GM23338 (cell line): ENCODE results near the gene CSRP2. TPM values are rescaled to one million over a fixed set of nuclear protein-coding genes. Genes with fewer than 3 reads are reported as not detected.

ENCODE experiments used
- ATAC-seq: fragments of 200-7000 bp; cut with Tn5 transposase; 3 replicates; pipeline ENCODE4 v1.9.1; 2020
- DNase-seq: peaks from one replicate; pipeline ENCODE4 v3.0.0-alpha.2; 2015; ENCODE audit warnings: low spot score
- H2AFZ ChIP-seq: fragments of 200-600 bp; sonication (generic); 2 replicates; pipeline ENCODE4 v1.8.0; 2016; ENCODE audit warnings: antibody characterized with exemption, mild to moderate bottlenecking, moderate library complexity
- H3F3A ChIP-seq: fragments of 200-600 bp; sonication (generic); replicated peaks from 2 replicates; pipeline ENCODE4 v1.8.0; 2017; ENCODE audit warnings: antibody characterized with exemption, mixed run types, low read depth
- H3K27ac ChIP-seq: fragments of 200-600 bp; sonication (generic); 2 replicates; pipeline ENCODE4 v1.6.1; 2016; ENCODE audit warnings: low read depth
- H3K27me3 ChIP-seq: fragments of 200-600 bp; sonication (generic); 2 replicates; pipeline ENCODE4 v1.8.0; 2016; ENCODE audit warnings: mild to moderate bottlenecking, mixed run types, moderate library complexity; ENCODE audit not compliant: insufficient read depth
- H3K36me3 ChIP-seq: fragments of 200-600 bp; sonication (generic); 2 replicates; pipeline ENCODE4 v1.8.0; 2016; ENCODE audit warnings: mild to moderate bottlenecking; ENCODE audit not compliant: insufficient read depth
- H3K4me1 ChIP-seq: fragments of 200-600 bp; sonication (generic); 2 replicates; pipeline ENCODE4 v1.8.0; 2016; ENCODE audit warnings: mild to moderate bottlenecking, moderate library complexity; ENCODE audit not compliant: insufficient read depth
- H3K4me2 ChIP-seq: fragments of 200-600 bp; sonication (generic); 2 replicates; pipeline ENCODE4 v1.7.1; 2017; ENCODE audit warnings: mixed run types
- H3K4me3 ChIP-seq: fragments of 200-600 bp; sonication (generic); 2 replicates; pipeline ENCODE4 v1.6.1; 2016; ENCODE audit warnings: mixed run types
- H3K79me2 ChIP-seq: fragments of 200-600 bp; sonication (generic); replicated peaks from 2 replicates; pipeline ENCODE4 v1.8.0; 2017; ENCODE audit warnings: mild to moderate bottlenecking; ENCODE audit not compliant: insufficient read depth
- H3K9me2 ChIP-seq: fragments of 200-600 bp; sonication (generic); 2 replicates; pipeline ENCODE4 v1.8.0; 2017; ENCODE audit not compliant: insufficient read depth
- H4K20me1 ChIP-seq: fragments of 200-600 bp; sonication (generic); replicated peaks from 2 replicates; pipeline ENCODE4 v1.8.0; 2017; ENCODE audit warnings: mild to moderate bottlenecking; ENCODE audit not compliant: insufficient read depth
- H3K27ac Mint-ChIP-seq: 2 replicates; pipeline ENCODE4 v1.8.0; 2020; ENCODE audit warnings: inconsistent platforms, mild to moderate bottlenecking, moderate library complexity, mixed read lengths
- H3K27me3 Mint-ChIP-seq: 3 replicates; pipeline ENCODE4 v1.8.0; 2022; ENCODE audit warnings: low read depth, mild to moderate bottlenecking, moderate library complexity, mixed read lengths, inconsistent platforms; ENCODE audit not compliant: insufficient read depth, poor library complexity
- H3K36me3 Mint-ChIP-seq: 3 replicates; pipeline ENCODE4 v1.8.0; 2021; ENCODE audit warnings: low read depth, mild to moderate bottlenecking, inconsistent platforms, moderate library complexity, mixed read lengths
- H3K4me1 Mint-ChIP-seq: 3 replicates; pipeline ENCODE4 v1.8.0; 2020; ENCODE audit warnings: mild to moderate bottlenecking, inconsistent platforms, mixed read lengths
- H3K4me3 Mint-ChIP-seq: 3 replicates; pipeline ENCODE4 v1.8.0; 2021; ENCODE audit warnings: moderate library complexity, mild to moderate bottlenecking, inconsistent platforms, mixed read lengths
- H3K9me3 Mint-ChIP-seq: 3 replicates; pipeline ENCODE4 v1.8.0; 2020; ENCODE audit warnings: moderate library complexity, mild to moderate bottlenecking, inconsistent platforms, mixed read lengths
- CREB1 ChIP-seq: fragments of 250-450 bp; sonication (Bioruptor Pico); IDR thresholded peaks from 2 replicates; pipeline ENCODE4 v1.5.0; 2020; ENCODE audit warnings: low read depth, mild to moderate bottlenecking, moderate library complexity
- EZH2 ChIP-seq: fragments of 200-600 bp; sonication (generic); IDR thresholded peaks from one replicate; pipeline ENCODE4 v1.8.0; 2017; ENCODE audit warnings: antibody characterized with exemption, mild to moderate bottlenecking, low read depth; ENCODE audit not compliant: unreplicated experiment
- EZH2phosphoT487 ChIP-seq: fragments of 200-600 bp; sonication (generic); IDR thresholded peaks from one replicate; pipeline ENCODE4 v1.8.1; 2018; ENCODE audit warnings: antibody characterized with exemption; ENCODE audit not compliant: unreplicated experiment
- NANOG ChIP-seq: IDR thresholded peaks from 2 replicates; pipeline ENCODE4 v1.6.1; 2016; ENCODE audit warnings: antibody characterized with exemption, borderline replicate concordance
- POLR2AphosphoS5 ChIP-seq: IDR thresholded peaks from 2 replicates; pipeline ENCODE4 v1.6.1; 2016; ENCODE audit warnings: antibody characterized with exemption, low read depth
- REST ChIP-seq: IDR thresholded peaks from one replicate; pipeline ENCODE4 v1.6.1; 2018; ENCODE audit warnings: antibody characterized with exemption; ENCODE audit not compliant: unreplicated experiment
- STAT1 ChIP-seq: IDR thresholded peaks from one replicate; pipeline ENCODE4 v1.6.1; 2016; ENCODE audit warnings: antibody characterized with exemption; ENCODE audit not compliant: unreplicated experiment
- ZNF114 ChIP-seq: fragments of 250-450 bp; sonication (Bioruptor Pico); IDR thresholded peaks from 2 replicates; pipeline ENCODE4 v1.5.0; 2020; ENCODE audit warnings: mild to moderate bottlenecking, moderate library complexity
- ZNF331 ChIP-seq: fragments of 250-450 bp; sonication (Bioruptor Pico); IDR thresholded peaks from 2 replicates; pipeline ENCODE4 v1.5.0; 2020; ENCODE audit warnings: low read depth, mild to moderate bottlenecking, moderate library complexity
- polyA plus RNA-seq: library from polyadenylated mRNA; unstranded; fragments of >200 nt; fragmentation: Nextera tagmentation; extraction: Ambion mirVana; gene quantifications from 2 replicates; pipeline ENCODE4 v1.2.1, GENCODE V29; 2016
- total RNA-seq: library from RNA; depleted of rRNA; stranded (reverse); fragments of >200 nt; shearing (Covaris generic); gene quantifications from 2 replicates; pipeline ENCODE4 v1.2.3, GENCODE V29; 2014
- TF ChIP-seq, protein P1 (sequence below): IDR thresholded peaks from 2 replicates; pipeline ENCODE4 v1.6.1; 2016; ENCODE audit warnings: antibody characterized with exemption
- TF ChIP-seq, protein P2 (sequence below): fragments of 250-450 bp; sonication (Bioruptor Pico); IDR thresholded peaks from 2 replicates; pipeline ENCODE4 v1.5.0; 2020; ENCODE audit warnings: mild to moderate bottlenecking, moderate library complexity

CSRP2 gene
- total and polyA plus RNA-seq, 2 experiments from 2014 or later, result 166 to 315 TPM

DNA sequence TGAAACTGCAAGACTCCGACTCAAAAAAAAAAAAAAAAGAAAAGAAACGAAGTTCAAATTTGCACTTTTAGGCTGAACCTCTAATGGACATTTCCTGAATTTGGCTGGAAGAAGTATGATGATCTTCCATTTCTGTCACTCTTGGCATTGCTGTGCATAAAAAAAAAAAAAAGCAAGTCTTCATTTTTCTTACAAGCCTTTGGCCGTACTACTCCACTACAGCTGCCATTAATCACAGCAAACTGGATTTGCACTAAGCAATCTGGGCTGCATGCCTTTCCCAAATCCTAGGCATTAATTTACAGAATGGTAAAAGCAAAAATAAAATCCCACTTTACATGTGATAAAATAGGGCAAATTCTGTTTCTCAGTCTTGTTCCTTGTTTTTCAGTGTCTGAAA is 7.1 kb downstream of the CSRP2 start (continued):
- no peak for TF ChIP-seq STAT1
- no peak for TF ChIP-seq ZNF331 (CRISPR knock-in tag)
- TF ChIP-seq, protein P1, sequence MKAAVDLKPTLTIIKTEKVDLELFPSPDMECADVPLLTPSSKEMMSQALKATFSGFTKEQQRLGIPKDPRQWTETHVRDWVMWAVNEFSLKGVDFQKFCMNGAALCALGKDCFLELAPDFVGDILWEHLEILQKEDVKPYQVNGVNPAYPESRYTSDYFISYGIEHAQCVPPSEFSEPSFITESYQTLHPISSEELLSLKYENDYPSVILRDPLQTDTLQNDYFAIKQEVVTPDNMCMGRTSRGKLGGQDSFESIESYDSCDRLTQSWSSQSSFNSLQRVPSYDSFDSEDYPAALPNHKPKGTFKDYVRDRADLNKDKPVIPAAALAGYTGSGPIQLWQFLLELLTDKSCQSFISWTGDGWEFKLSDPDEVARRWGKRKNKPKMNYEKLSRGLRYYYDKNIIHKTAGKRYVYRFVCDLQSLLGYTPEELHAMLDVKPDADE, result no peak
- no peak for TF ChIP-seq EZH2phosphoT487

GRCh38 chr12:76871082-76871481 is 7.7 kb downstream of the CSRP2 start:
- Histone ChIP-seq H3K4me3 (no peak overlapping the region), H4K20me1 (peaks cover 15% of the 10 kb centered on the region), H3K9me2 (no peaks in the 10 kb centered on the region), H3K27me3 (no peaks in the 10 kb centered on the region), H3K36me3 (no peaks in the 10 kb centered on the region), H3K79me2 (peaks cover 92% of the 10 kb centered on the region), H3K4me1 (peaks cover 40% of the 10 kb centered on the region), H3F3A (no peaks in the 10 kb centered on the region), H3K4me2 (no peak overlapping the region), H2AFZ (no peak overlapping the region), H3K27ac (0 out of 2 replicates have a peak overlapping the region, but pooled peaks have one; percentile 7)
- Mint-ChIP-seq H3K36me3 (peaks cover 25% of the 10 kb centered on the region), H3K27ac (peak overlapping the region; percentile 50; the same call in 1 of the 2 replicates), H3K4me3 (no peak overlapping the region; the same call in 2 of the 3 replicates), H3K27me3 (peaks cover 6% of the 10 kb centered on the region), H3K9me3 (no peaks in the 10 kb centered on the region), H3K4me1 (peaks cover 59% of the 10 kb centered on the region)
- ATAC-seq, result no peak
- no peak for DNase-seq
- TF ChIP-seq, protein P1, result no peak
- TF ChIP-seq EZH2 (no peak), ZNF114 (no peak), REST (no peak), CREB1 (CRISPR knock-in tag) (no peak), NANOG (no peak), POLR2AphosphoS5 (no peak), EZH2phosphoT487 (no peak), ZNF331 (CRISPR knock-in tag) (no peak), STAT1 (no peak)
- TF ChIP-seq, protein P2, sequence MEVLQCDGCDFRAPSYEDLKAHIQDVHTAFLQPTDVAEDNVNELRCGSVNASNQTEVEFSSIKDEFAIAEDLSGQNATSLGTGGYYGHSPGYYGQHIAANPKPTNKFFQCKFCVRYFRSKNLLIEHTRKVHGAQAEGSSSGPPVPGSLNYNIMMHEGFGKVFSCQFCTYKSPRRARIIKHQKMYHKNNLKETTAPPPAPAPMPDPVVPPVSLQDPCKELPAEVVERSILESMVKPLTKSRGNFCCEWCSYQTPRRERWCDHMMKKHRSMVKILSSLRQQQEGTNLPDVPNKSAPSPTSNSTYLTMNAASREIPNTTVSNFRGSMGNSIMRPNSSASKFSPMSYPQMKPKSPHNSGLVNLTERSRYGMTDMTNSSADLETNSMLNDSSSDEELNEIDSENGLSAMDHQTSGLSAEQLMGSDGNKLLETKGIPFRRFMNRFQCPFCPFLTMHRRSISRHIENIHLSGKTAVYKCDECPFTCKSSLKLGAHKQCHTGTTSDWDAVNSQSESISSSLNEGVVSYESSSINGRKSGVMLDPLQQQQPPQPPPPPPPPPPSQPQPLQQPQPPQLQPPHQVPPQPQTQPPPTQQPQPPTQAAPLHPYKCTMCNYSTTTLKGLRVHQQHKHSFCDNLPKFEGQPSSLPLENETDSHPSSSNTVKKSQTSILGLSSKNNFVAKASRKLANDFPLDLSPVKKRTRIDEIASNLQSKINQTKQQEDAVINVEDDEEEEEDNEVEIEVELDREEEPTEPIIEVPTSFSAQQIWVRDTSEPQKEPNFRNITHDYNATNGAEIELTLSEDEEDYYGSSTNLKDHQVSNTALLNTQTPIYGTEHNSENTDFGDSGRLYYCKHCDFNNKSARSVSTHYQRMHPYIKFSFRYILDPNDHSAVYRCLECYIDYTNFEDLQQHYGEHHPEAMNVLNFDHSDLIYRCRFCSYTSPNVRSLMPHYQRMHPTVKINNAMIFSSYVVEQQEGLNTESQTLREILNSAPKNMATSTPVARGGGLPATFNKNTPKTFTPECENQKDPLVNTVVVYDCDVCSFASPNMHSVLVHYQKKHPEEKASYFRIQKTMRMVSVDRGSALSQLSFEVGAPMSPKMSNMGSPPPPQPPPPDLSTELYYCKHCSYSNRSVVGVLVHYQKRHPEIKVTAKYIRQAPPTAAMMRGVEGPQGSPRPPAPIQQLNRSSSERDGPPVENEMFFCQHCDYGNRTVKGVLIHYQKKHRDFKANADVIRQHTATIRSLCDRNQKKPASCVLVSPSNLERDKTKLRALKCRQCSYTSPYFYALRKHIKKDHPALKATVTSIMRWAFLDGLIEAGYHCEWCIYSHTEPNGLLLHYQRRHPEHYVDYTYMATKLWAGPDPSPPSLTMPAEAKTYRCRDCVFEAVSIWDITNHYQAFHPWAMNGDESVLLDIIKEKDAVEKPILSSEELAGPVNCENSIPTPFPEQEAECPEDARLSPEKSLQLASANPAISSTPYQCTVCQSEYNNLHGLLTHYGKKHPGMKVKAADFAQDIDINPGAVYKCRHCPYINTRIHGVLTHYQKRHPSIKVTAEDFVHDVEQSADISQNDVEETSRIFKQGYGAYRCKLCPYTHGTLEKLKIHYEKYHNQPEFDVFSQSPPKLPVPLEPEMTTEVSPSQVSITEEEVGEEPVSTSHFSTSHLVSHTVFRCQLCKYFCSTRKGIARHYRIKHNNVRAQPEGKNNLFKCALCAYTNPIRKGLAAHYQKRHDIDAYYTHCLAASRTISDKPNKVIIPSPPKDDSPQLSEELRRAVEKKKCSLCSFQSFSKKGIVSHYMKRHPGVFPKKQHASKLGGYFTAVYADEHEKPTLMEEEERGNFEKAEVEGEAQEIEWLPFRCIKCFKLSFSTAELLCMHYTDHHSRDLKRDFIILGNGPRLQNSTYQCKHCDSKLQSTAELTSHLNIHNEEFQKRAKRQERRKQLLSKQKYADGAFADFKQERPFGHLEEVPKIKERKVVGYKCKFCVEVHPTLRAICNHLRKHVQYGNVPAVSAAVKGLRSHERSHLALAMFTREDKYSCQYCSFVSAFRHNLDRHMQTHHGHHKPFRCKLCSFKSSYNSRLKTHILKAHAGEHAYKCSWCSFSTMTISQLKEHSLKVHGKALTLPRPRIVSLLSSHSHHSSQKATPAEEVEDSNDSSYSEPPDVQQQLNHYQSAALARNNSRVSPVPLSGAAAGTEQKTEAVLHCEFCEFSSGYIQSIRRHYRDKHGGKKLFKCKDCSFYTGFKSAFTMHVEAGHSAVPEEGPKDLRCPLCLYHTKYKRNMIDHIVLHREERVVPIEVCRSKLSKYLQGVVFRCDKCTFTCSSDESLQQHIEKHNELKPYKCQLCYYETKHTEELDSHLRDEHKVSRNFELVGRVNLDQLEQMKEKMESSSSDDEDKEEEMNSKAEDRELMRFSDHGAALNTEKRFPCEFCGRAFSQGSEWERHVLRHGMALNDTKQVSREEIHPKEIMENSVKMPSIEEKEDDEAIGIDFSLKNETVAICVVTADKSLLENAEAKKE (CRISPR knock-in tag), result no peak
